Panc1 (cell line): ENCODE data around the gene OSBPL9. TPM values are rescaled to one million over a fixed set of nuclear protein-coding genes. Genes with fewer than 3 reads are reported as not detected.

ENCODE experiments used
- ATAC-seq: fragments of 200-7000 bp; cut with Tn5 transposase; 2 replicates; pipeline ENCODE4 v1.9.1; 2020; ENCODE audit warnings: mild to moderate bottlenecking, moderate library complexity
- BruUV-seq: library from RNA; stranded (reverse); fragments of 400-500 nt; replicated peaks from 2 replicates; lab custom pipeline; 2021; lab: Mats Ljungman, UMichigan
- CTCF ChIA-PET: fragments of 300-600 bp; sonication (Branson Sonifier 250); formaldehyde crosslinking; loops from one replicate; lab custom pipeline; 2022; ENCODE audit warnings: antibody characterized with exemption; lab: Charles Lee
- POLR2A ChIA-PET: fragments of 300-600 bp; sonication (Branson Sonifier 250); formaldehyde crosslinking; loops from one replicate; lab custom pipeline; 2022; ENCODE audit warnings: antibody characterized with exemption; lab: Charles Lee
- DNase-seq: peaks from one replicate; pipeline ENCODE4 v3.0.0-alpha.2; 2010; ENCODE audit warnings: low read depth, low spot score
- H3K27ac ChIP-seq: 2 replicates; pipeline ENCODE4 v1.5.1; 2011; ENCODE audit warnings: mild to moderate bottlenecking, low read length, inconsistent platforms
- H3K27me3 ChIP-seq: fragments of 200-500 bp; sonication (Bioruptor generic); 2 replicates; pipeline ENCODE4 v1.6.0; 2014; ENCODE audit warnings: low read length, inconsistent platforms; ENCODE audit not compliant: control insufficient read depth, insufficient read depth
- H3K36me3 ChIP-seq: fragments of 200-500 bp; sonication (Bioruptor generic); 2 replicates; pipeline ENCODE4 v1.5.1; 2014; ENCODE audit warnings: inconsistent platforms, mild to moderate bottlenecking, low read length, moderate library complexity; ENCODE audit not compliant: control insufficient read depth, insufficient read depth
- H3K4me1 ChIP-seq: 2 replicates; pipeline ENCODE4 v1.5.1; 2011; ENCODE audit warnings: inconsistent platforms, mild to moderate bottlenecking, low read length, moderate library complexity; ENCODE audit not compliant: control insufficient read depth, insufficient read depth
- H3K4me3 ChIP-seq, 2 experiments: 2 replicates each; pipeline ENCODE4 v1.5.1; 2011 to 2012; ENCODE audit warnings: low read depth in 2 of 2, low read length in 2 of 2, mild to moderate bottlenecking in 2 of 2, inconsistent platforms in 1 of 2, moderate library complexity in 1 of 2
- H3K9me3 ChIP-seq: fragments of 200-500 bp; sonication (Bioruptor generic); 2 replicates; pipeline ENCODE4 v1.5.1; 2014; ENCODE audit warnings: low read depth, mild to moderate bottlenecking, inconsistent platforms, low read length, moderate library complexity; ENCODE audit not compliant: control insufficient read depth, insufficient read depth
- POLR2AphosphoS5 ChIP-seq: IDR thresholded peaks from 2 replicates; pipeline ENCODE4 v1.6.1; 2012; ENCODE audit warnings: mild to moderate bottlenecking, low read depth, low read length, moderate library complexity
- REST ChIP-seq, 2 experiments: IDR thresholded peaks; 2 replicates each; pipeline ENCODE4 v1.6.1; 2011 to 2012; ENCODE audit warnings: low read depth in 2 of 2, control low read depth in 1 of 2, low read length in 1 of 2, mild to moderate bottlenecking in 1 of 2, moderate library complexity in 1 of 2; ENCODE audit not compliant: insufficient read depth in 1 of 2
- SIN3A ChIP-seq: IDR thresholded peaks from 2 replicates; pipeline ENCODE4 v1.6.1; 2012; ENCODE audit warnings: low read depth, mild to moderate bottlenecking, low read length, moderate library complexity, borderline replicate concordance; ENCODE audit not compliant: insufficient read depth
- TCF7L2 ChIP-seq: IDR thresholded peaks from 2 replicates; pipeline ENCODE4 v1.6.1; 2011; ENCODE audit warnings: mild to moderate bottlenecking, low read depth, low read length, inconsistent platforms
- in situ Hi-C: cut with HindIII; loops from 2 replicates; pipeline ENCODE4 v1.10.0; 2016; ENCODE audit warnings: low sequenced_read_pairs, low pct_unique_long_range_greater_than_20kb
- intact Hi-C: fragments of 100-400 bp; cut with micrococcal nuclease; formaldehyde crosslinking; loops from one replicate; pipeline ENCODE4 v1.10.0; 2022; ENCODE audit not compliant: unreplicated experiment
- total RNA-seq: library from RNA; stranded (reverse); gene quantifications from one replicate; pipeline ENCODE4 v1.2.1, GENCODE V29; 2021; ENCODE audit not compliant: unreplicated experiment
- TF ChIP-seq, protein P1 (sequence below): fragments of 450-650 bp; IDR thresholded peaks from 2 replicates; pipeline ENCODE4 v1.5.1; 2017; ENCODE audit warnings: mild to moderate bottlenecking

OSBPL9 gene
- total RNA-seq, 1 experiment from 2014 or later = 85.5 TPM

DNA sequence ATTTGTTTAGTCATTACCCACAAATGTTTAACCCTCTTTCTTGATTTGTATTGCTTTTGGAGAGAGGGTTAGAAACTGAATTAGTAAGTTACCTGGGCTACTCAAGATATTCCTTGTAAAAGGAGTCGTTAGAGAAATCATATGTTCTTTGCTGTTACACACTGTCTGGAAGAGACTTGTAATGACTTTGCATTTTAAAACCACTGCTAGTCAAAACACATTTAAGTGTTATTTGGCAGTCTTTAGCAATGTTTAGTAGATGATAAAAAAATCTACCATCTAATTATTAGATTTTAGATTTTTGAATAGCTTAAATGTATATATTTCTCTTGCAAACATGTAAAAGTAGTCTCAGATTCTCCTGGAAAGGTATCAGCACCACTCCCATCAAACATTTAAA is 6.6 kb downstream of the OSBPL9 start:
- no peaks in the 10 kb centered on the region for H3K27me3 ChIP-seq
- BruUV-seq = no TSS peak
- in situ Hi-C loops (no loop called here), intact Hi-C loops (no loop called here)
- ATAC-seq (no peak), DNase-seq (no peak)
- no peaks in the 10 kb centered on the region for H3K36me3 ChIP-seq
- no peak overlapping the region for H3K4me3 ChIP-seq
- TF ChIP-seq, protein P1, sequence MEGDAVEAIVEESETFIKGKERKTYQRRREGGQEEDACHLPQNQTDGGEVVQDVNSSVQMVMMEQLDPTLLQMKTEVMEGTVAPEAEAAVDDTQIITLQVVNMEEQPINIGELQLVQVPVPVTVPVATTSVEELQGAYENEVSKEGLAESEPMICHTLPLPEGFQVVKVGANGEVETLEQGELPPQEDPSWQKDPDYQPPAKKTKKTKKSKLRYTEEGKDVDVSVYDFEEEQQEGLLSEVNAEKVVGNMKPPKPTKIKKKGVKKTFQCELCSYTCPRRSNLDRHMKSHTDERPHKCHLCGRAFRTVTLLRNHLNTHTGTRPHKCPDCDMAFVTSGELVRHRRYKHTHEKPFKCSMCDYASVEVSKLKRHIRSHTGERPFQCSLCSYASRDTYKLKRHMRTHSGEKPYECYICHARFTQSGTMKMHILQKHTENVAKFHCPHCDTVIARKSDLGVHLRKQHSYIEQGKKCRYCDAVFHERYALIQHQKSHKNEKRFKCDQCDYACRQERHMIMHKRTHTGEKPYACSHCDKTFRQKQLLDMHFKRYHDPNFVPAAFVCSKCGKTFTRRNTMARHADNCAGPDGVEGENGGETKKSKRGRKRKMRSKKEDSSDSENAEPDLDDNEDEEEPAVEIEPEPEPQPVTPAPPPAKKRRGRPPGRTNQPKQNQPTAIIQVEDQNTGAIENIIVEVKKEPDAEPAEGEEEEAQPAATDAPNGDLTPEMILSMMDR = no peak
- no peak for TF ChIP-seq SIN3A
- no peak for TF ChIP-seq POLR2AphosphoS5
- TF ChIP-seq REST (IDR thresholded peaks at IDR 0.05; ENCODE audit: insufficient read depth in 1 of 2, low read depth in 2 of 2, low read length in 1 of 2) = no peak
- TF ChIP-seq TCF7L2 = no peak
- peaks cover 56% of the 10 kb centered on the region for H3K4me1 ChIP-seq
- H3K9me3 ChIP-seq = no peaks in the 10 kb centered on the region
- CTCF ChIA-PET = no interaction called here
- H3K27ac ChIP-seq = no peak overlapping the region
- POLR2A ChIA-PET = no interaction called here

DNA sequence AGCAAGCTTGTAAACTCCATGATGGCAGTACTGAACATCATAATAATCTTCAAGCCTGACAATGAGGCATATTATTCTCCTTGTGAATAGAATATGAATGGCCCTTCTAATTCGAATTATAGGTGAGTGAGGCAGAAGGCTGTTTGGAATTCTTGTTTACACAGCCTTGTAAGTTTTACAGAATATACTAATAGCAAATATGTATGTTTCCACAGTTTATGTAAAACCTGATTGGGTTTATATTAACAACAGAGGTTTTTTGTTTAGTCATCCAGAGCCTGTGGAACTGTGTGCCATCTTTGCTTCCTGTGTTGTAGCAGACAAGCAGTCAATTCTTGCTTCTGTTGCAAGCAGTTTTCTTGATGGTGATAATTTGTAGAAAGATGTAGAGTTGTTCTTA is 8.0 kb downstream of the OSBPL9 start:
- Histone ChIP-seq H3K27ac (peak overlapping the region; percentile 66), H3K9me3 (no peaks in the 10 kb centered on the region), H3K36me3 (no peaks in the 10 kb centered on the region), H3K4me1 (peaks cover 44% of the 10 kb centered on the region), H3K27me3 (no peaks in the 10 kb centered on the region), H3K4me3 (no peak overlapping the region)
- ATAC-seq (peak; percentile 36), DNase-seq (no peak)
- POLR2A ChIA-PET = no interaction called here
- in situ Hi-C loops (no loop called here), intact Hi-C loops (no loop called here)
- BruUV-seq = no TSS peak
- no peak; the same call in 1 of the 2 replicates for TF ChIP-seq TCF7L2
- TF ChIP-seq, protein P1 = no peak
- TF ChIP-seq REST (IDR thresholded peaks at IDR 0.05; ENCODE audit: insufficient read depth in 1 of 2, low read depth in 2 of 2, low read length in 1 of 2) = no peak
- no peak for TF ChIP-seq POLR2AphosphoS5
- no peak for TF ChIP-seq SIN3A
- CTCF ChIA-PET = no interaction called here
